Activated B cell treated with CpG ODN at 0.5 μM for 24 hours (primary cell): Measurements from ENCODE around the gene SYT15. TPM values are rescaled to one million over a fixed set of nuclear protein-coding genes. Genes with fewer than 3 reads are reported as not detected.

Source experiments
- ATAC-seq: fragments of 200-7000 bp; cut with Tn5 transposase; one replicate; pipeline ENCODE4 v1.10.0; 2021; ENCODE audit warnings: low read depth, mild to moderate bottlenecking, moderate library complexity
- CTCF ChIA-PET: fragments of 350-600 bp; sonication (Branson Sonifier 250); formaldehyde crosslinking; loops from one replicate; lab custom pipeline; 2021; ENCODE audit warnings: antibody characterized with exemption; lab: Charles Lee
- POLR2A ChIA-PET: fragments of 350-600 bp; sonication (Branson Sonifier 250); formaldehyde crosslinking; loops from one replicate; lab custom pipeline; 2021; ENCODE audit warnings: antibody characterized with exemption; lab: Charles Lee
- DNase-seq: peaks from one replicate; pipeline ENCODE4 v3.0.0; 2022
- H3K27ac Mint-ChIP-seq: one replicate; pipeline ENCODE4 v1.8.0; 2020; ENCODE audit warnings: mixed read lengths
- H3K27me3 Mint-ChIP-seq: one replicate; pipeline ENCODE4 v1.8.0; 2021; ENCODE audit warnings: mixed read lengths
- H3K36me3 Mint-ChIP-seq: one replicate; pipeline ENCODE4 v1.8.0; 2021; ENCODE audit warnings: low read depth, mixed read lengths
- H3K4me1 Mint-ChIP-seq: one replicate; pipeline ENCODE4 v1.8.0; 2021; ENCODE audit warnings: mixed read lengths
- H3K4me3 Mint-ChIP-seq: one replicate; pipeline ENCODE4 v1.8.0; 2020; ENCODE audit warnings: mild to moderate bottlenecking, mixed read lengths
- H3K9me3 Mint-ChIP-seq: one replicate; pipeline ENCODE4 v1.8.0; 2020; ENCODE audit warnings: mixed read lengths
- intact Hi-C: fragments of 100-400 bp; cut with micrococcal nuclease; formaldehyde crosslinking; loops from one replicate; pipeline ENCODE4 v1.15.1; 2024
- total RNA-seq: library from RNA; stranded (reverse); gene quantifications from 2 replicates; pipeline ENCODE4 v1.2.3, GENCODE V29; 2022
- TF ChIP-seq, protein P1 (sequence below): fragments of 200-600 bp; IDR thresholded peaks from one replicate; pipeline ENCODE4 v1.8.0; 2022; ENCODE audit warnings: antibody characterized with exemption, mild to moderate bottlenecking

The SYT15 gene
- total RNA-seq, 1 donor from 2014 or later: 1.1 TPM

- CTCF ChIA-PET: no interaction called here
- H3K27me3 Mint-ChIP-seq: peaks cover 54% of the 10 kb centered on the region
- intact Hi-C loops: no loop called here
These were observed 39.1 kb upstream of the SYT15 start for GRCh38 chr10:46539596-46540411.

DNA sequence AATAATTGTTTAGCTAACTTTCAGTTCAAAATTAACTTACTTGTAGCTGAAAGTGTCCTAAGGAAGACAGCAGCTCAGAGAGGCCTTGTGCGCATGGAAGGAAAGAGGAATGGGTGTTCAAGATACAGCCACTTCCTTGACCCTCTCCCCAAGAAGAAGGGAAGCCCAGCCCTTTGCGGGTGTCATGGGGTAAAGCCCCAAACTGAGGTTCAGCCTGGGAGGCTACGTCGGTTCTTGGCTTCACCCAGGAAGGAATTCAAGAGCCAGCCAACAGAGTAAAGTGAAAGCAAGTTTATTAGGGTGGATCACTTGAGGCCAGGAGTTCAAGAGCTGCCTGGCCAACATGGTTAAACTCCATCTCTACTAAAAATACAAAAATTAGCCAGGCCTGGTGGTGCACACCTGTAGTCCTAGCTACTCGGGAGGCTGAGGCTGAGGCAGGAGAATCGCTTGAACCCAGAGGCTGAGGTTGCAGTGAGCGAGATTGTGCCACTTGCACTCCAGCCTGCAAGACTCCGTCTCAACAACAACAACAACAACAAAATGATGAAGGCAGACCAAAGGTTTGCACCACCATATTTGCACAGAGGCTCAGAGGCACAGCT, 38.4 kb upstream of the SYT15 start:
- Mint-ChIP-seq H3K36me3 (no peaks in the 10 kb centered on the region), H3K9me3 (no peaks in the 10 kb centered on the region), H3K4me1 (no peaks in the 10 kb centered on the region), H3K4me3 (no peak overlapping the region), H3K27me3 (peaks cover 54% of the 10 kb centered on the region), H3K27ac (no peak overlapping the region)
- intact Hi-C loops: no loop called here
- peak; percentile 14 for DNase-seq
- no peak for ATAC-seq
- TF ChIP-seq, protein P1, sequence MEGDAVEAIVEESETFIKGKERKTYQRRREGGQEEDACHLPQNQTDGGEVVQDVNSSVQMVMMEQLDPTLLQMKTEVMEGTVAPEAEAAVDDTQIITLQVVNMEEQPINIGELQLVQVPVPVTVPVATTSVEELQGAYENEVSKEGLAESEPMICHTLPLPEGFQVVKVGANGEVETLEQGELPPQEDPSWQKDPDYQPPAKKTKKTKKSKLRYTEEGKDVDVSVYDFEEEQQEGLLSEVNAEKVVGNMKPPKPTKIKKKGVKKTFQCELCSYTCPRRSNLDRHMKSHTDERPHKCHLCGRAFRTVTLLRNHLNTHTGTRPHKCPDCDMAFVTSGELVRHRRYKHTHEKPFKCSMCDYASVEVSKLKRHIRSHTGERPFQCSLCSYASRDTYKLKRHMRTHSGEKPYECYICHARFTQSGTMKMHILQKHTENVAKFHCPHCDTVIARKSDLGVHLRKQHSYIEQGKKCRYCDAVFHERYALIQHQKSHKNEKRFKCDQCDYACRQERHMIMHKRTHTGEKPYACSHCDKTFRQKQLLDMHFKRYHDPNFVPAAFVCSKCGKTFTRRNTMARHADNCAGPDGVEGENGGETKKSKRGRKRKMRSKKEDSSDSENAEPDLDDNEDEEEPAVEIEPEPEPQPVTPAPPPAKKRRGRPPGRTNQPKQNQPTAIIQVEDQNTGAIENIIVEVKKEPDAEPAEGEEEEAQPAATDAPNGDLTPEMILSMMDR: no peak
- CTCF ChIA-PET: no interaction called here
- POLR2A ChIA-PET: no interaction called here

More at GRCh38 chr10:46539596-46540411, 39.1 kb upstream of the SYT15 start:
- Mint-ChIP-seq H3K27ac (no peak overlapping the region), H3K4me1 (no peaks in the 10 kb centered on the region), H3K36me3 (no peaks in the 10 kb centered on the region), H3K9me3 (no peaks in the 10 kb centered on the region), H3K4me3 (no peak overlapping the region)
- ATAC-seq (no peak), DNase-seq (no peak)
- POLR2A ChIA-PET: no interaction called here
- TF ChIP-seq, protein P1: no peak

DNA sequence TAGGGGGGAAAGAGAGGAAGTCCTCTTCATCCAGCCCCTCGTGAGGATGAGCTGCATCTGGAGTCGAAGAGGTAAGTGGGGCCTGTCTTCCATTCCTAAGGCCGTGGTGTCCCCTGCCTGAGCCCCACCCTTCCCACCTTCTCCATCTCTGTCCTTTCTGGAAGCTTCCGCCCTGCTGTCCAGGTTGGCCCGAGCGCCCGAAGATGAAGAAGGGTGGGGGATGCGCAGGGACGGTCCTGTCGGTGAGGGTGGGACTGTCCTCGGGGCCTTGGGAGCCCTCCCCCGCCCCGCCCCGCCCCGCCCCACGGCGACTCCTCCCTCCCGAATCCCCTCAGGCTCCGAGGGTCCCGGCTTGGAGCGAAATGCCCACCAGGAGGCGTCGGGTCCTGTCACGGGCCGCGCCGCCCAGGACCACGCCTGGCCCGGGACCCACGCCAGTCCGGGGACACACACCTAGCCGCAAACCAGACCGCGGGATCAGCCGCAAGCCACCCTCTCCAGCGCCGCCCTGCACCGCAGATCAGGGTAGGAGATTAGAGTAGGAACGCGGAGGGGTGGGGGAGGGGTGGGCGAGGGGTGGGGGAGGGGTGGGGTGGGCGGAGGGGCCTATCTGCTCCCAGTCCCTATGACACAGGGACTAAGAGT, 37.8 kb upstream of the SYT15 start:
- Mint-ChIP-seq H3K27me3 (peaks cover 54% of the 10 kb centered on the region), H3K4me1 (no peaks in the 10 kb centered on the region), H3K4me3 (no peak overlapping the region), H3K27ac (no peak overlapping the region), H3K9me3 (no peaks in the 10 kb centered on the region), H3K36me3 (no peaks in the 10 kb centered on the region)
- ChIA-PET CTCF (no interaction called here), POLR2A (no interaction called here)
- intact Hi-C loops: no loop called here
- TF ChIP-seq, protein P1: no peak
- DNase-seq (peak; percentile 10), ATAC-seq (no peak)

- ChIA-PET CTCF (no interaction called here), POLR2A (no interaction called here)
- intact Hi-C loops: no loop called here
- no peaks in the 10 kb centered on the region for H3K4me1 Mint-ChIP-seq
- H3K27ac Mint-ChIP-seq: no peak overlapping the region
- DNase-seq (peak; percentile 12), ATAC-seq (no peak)
- H3K9me3 Mint-ChIP-seq: no peaks in the 10 kb centered on the region
- H3K36me3 Mint-ChIP-seq: no peaks in the 10 kb centered on the region
- peaks cover 48% of the 10 kb centered on the region for H3K27me3 Mint-ChIP-seq
- H3K4me3 Mint-ChIP-seq: no peak overlapping the region
- TF ChIP-seq, protein P1: no peak
These were observed 37.0 kb upstream of the SYT15 start for GRCh38 chr10:46541735-46542566.
